Stimulated activated CD8-positive, alpha-beta memory T cell treated with anti-CD3 and anti-CD28 coated beads, Interleukin-4, amount 100 ng/mL, for 24 hours (primary cell): ENCODE data around the gene FLYWCH2.
"Not testable (repeated sequence)": the region's sequence is repeated elsewhere in the genome, so short reads cannot be mapped to it uniquely, and the experiment has no call there.

Experiments used
- DNase-seq: peaks from one replicate; pipeline ENCODE4 v3.0.0-alpha.2; 2020; ENCODE audit warnings: low read depth

FLYWCH2 gene

DNA sequence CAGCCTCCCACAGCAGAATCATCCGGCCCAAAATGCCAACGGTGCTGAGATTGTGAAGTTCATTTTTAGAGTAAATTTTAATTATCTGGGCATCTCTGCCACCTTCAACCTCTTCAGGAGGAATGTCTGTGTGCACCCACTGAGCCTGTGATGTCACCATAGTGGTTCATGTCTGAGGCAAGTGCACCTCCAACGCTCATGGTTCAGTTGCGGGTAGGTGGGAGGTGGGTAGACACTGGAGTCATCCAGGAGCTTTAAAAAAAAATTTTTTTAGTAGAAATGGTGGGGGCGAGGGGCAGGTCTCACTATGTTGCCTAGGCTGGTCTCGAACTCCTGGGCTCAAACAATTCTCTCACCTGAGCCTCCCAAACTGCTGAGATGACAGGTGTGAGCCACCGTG is 30.6 kb downstream of the FLYWCH2 start:
- no peak for DNase-seq

DNA sequence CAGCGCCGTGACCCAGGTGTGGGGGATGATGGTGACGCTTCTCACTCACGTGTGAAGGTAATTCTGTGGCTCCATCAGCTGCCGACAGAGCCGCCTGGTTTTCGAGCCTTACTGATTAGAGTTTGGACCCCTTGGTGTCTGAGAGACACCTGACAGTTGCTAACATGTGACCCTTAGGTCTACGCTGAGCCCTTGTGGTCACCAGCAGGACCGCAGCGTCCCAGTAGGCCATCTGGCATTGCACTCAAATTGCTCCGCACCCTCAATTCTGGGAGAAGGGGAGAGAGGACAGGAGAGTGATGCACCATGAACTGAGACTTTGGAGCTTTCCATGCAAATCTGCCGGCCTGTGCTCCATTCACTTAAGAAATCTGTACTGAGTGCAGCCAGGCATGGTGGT is 31.2 kb downstream of the FLYWCH2 start:
- no peak for DNase-seq

DNA sequence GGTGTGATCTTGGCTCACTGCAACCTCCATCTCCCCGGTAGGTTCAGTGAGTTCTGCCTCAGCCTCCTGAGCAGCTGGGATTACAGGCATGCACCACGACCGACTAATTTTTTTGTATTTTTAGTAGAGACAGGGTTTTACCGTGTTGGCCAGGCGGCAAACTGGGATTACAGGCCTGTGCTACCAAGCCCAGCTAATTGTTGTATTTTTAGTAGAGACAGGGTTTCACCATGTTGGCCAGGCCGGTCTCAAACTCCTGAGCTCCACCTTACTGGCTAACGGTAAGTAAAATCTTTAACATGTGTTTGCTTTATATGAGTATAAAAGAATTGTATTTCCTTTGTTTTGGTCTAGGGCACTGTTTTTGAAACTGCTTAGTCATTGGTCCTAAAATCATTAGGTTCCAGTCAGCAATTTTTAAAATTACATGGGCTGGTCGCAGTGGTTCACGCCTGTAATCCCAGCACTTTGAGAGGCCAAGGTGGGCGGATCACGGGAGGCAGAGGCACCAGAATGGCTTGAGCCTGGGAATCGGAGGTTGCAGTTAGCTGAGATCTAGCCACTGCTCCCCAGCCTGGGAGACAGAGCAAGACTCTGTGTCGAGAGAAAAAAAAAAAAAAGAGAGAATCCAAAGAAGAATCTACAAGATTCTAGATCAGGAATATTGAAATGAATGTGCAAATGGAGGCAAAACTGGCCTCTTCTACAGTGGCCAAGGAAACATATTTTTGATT is 32.3 kb downstream of the FLYWCH2 start:
- no peak for DNase-seq

DNA sequence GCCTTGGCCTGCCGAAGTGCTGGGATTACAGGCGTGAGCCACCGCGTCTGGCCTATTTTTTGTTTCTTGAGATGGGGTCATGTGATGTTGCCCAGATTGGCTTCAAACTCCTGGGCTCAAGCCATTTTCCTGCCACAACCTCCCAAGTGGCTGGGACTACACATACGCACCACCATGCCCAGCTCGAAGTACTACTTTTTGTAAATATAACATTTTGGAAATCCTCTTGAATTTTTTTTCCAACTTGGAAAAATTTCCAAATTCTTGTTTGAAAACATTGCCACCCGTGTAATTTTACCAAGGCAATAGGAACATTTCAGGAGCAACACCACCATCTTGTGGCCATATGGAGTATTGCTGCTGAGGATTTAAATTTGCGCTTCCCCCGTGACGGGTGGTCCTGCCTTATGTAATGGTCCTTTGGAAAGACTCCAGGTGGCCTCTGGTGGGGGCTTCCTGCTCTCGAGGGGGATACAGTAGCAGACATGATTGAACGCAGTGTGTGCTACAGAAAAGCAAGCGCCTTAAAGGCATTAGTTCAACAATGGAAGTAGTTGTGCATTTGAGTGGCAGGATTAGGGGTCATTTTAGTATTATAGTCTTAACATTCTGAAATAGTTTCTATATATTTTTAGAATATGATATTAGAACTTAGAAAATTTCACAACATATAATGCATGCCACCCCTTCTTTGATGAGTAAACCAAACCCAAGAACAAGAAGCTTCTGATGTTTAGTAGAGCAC is 36.7 kb downstream of the FLYWCH2 start:
- DNase-seq = peak; percentile 35

DNA sequence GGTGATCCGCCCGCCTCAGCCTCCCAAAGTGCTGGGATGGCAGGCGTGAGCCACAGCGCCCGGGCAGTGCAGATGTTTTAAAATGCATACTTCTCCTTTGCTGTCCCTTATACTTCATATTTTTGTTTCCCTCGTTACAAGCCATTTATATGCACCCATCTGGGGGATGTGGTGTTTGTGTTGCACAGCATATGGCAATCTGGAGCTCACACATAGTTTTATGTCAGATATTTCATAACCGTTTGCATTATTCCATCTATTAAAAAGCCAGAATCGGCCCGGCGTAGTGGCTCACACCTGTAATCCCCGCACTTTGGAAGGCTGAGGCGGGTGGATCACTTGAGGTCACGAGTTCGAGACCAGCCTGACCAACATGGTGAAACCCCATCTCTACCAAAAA is 40.5 kb downstream of the FLYWCH2 start:
- DNase-seq = no peak

DNA sequence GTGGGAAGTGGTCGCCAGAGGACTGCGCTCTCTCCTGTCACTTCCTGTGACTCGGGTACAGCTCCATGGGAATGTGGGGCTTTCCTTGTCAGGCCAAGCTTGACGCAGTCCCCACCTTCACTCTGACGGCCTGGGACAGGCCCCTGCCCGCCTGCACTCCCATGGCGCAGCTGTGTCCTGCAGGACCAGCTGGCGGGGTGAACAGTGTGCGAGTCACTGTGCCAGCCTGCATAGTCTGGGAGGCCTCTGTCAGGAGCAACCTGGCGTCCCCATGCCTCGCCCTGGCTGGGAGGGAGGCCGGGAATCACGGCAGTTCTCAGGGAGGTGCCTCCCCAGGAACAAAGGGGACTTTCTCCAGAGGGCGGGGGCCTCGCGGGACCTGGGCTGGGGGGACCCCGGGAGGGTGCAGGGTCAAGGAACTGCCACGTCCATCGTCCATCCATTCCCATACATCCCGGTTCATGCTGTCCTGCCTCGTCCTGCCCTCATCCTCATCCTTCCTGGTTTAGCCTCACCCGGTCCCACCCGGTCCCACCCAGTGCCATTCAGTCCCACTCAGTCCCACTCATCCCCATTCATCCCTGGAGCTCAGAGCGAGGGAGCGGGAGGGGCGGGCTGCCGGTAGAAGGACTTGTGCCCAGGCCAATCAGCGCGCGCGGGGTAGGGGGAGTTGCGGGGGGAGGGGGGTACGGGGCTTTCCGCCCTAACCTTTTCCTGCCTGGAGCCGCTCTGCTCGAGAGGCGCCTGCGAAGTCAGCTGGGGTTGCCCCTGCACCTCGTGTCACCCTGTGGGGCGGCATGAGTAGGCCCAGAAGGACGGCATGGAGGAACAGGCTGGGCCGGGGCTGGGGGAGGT is 42.1 kb downstream of the FLYWCH2 start:
- no peak for DNase-seq

DNA sequence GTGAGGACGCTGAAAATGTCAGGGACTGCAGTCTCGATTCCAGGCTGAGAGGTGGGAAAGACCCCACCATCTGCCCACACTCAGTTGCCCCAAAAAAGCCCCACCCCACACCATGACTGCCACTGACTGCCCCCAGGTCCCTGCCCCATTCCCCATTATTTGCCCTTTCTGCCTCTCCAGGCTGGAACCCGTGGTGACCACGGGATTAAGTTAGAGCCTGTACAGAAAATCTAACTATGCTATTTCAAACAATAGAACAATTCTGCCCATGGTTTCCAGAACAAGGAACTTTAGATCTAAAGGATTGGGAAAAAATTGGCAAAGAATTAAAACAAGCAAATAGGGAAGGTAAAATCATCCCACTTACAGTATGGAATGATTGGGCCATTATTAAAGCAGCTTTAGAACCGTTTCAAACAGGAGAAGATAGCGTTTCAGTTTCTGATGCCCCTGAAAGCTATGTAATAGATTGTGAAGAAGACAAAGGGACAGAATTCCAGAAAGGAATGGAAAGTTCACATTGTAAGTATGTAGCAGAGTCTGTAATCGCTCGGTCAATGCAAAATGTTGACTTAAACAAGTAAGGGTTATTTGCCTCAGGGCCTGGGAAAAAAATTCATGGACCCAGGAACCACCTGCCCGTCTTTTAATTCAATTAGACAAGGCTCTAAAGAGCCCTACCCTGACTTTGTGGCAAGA is 43.1 kb downstream of the FLYWCH2 start:
- DNase-seq = no peak

DNA sequence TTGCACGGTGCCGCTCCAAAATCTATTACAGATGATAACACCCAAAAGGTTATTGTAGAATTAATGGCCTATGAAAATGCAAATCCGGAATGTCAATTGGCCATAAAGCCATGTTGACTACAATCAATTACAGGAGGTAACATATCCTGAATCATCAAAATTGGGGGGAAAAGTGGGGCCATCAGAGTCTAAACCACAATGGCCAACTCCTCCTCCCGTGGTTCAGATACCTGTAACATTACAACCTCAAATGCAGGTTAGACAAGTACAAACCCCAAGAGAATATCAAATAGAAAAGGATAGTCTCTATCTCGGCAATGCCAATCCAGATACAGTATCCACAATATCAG is 43.6 kb downstream of the FLYWCH2 start:
- no peak for DNase-seq

DNA sequence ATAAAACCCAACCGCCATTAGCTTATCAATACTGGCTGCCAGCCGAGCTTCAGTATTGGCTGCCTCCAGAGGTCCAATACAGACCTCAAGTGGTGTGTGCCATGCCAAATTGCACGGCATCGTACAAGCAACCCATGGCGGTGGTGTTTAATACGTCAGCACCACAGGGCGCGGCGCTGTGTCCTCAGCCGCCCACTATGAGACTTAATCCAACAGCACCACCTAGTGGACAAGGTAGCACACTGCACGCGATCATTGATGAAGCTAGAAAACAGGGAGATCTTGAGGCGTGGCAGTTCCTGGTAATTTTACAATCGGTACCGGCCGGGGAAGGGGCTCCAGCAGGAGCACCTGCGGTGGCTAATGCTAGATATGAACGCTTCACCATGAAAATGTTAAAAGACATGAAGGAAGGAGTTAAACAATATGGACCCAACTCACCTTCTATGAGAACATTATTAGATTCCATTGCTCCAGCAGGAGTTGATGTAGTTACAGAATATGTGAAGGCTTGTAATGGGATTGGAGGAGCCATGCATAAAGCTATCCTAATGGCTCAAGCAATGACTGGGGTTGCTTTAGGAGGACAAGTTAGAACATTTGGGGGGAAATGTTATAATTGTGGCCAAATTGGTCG is 44.1 kb downstream of the FLYWCH2 start:
- peak; percentile 75 for DNase-seq

DNA sequence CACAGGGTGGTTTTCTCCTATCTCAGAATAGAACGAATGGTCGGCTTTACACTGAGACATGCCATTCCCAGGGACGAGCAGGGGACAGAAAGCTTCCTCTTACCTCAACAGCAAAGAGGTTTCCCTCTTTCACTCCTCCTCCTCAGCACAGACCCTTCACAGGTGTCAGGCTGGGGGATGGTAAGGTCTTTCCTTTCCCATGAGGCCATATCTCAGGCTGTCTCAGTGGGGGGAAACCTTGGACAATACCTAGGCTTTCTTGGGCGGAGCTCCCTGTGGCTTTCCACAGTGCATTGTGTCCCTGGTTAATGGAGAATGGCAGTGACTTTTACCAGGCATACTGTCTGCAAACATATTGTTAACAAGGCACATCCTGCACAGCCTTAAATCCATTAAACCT is 45.1 kb downstream of the FLYWCH2 start:
- not testable (repeated sequence) for DNase-seq

DNA sequence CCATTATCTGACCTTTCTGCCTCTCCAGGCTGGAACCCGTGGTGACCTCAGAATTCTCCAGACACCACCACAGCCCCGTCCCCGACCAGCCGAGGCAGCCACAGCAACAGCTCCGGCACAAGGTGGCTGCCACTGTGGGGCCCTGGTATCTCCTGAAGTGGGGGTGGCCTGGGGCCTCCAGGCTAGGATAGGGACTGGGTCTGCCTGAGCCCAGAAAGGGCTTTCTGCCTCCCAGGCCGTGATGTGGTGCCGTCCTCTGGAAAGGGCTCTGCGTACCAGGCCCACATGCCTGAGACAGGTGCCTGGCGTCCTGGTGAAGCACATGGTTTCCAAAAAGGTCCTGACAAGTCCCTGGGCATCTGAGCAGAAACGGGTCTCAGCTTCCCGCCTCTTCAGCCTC is 45.8 kb downstream of the FLYWCH2 start:
- no peak for DNase-seq

DNA sequence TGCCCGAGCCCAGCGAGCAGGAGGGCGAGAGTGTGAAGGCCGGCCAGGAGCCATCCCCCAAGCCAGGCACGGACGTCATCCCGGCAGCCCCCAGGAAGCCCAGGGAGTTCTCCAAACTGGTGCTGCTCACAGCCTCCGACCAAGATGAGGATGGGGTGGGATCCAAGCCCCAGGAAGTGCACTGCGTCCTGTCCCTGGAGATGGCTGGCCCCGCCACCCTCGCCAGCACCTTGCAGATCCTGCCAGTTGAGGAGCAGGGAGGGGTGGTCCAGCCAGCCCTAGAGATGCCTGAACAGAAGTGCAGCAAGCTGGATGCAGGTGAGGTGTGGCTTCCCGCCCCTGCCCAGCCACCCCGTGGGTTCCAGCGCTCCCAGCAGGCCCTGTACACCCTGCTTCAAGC is 46.7 kb downstream of the FLYWCH2 start:
- DNase-seq = no peak

DNA sequence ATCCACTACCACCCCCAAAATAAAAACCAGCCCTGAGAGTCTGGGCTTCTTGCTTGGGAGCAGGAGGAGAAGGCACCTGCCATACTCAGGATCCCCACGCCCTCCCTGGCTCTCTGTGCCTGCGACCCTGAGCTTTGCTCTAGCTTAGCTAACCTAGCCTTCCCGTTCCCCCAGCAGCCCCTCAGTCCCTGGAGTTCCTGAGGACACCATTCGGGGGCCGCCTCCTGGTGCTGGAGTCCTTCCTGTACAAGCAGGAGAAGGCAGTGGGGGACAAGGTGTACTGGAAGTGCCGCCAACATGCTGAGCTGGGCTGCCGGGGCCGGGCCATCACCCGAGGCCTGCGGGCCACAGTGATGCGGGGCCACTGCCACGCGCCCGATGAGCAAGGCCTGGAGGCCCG is 47.2 kb downstream of the FLYWCH2 start:
- DNase-seq = no peak

DNA sequence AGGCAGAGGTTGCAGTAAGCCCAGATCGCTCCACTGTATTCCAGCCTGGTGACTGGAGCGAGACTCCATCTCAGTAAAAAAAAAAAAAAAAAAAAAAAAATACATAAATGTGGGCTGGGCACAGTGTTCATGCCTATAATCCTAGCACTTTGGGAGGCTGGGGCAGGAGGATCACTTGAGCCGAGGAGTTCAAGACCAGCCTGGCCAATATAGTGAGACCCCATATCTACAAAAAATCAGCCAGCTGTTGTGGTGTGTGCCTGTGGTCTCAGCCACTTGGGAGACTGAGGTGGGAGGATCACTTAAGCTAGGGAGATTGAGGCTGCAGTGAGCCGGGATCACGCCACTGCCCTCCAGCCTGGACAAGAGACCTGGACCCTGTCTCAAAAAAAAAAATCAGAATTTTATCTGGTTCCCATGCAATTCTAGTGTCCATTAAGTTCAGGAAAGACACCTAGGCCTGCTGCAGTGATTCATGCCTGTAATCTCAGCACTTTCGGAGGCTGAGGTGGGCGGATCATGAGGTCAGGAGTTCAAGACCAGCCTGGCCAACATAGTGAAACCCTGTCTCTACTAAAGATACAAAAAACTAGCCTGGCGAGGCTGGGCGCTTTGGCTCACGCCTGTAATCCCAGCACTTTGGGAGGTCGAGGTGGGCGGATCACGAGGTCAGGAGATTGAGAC is 48.4 kb downstream of the FLYWCH2 start:
- DNase-seq = not testable (repeated sequence)

DNA sequence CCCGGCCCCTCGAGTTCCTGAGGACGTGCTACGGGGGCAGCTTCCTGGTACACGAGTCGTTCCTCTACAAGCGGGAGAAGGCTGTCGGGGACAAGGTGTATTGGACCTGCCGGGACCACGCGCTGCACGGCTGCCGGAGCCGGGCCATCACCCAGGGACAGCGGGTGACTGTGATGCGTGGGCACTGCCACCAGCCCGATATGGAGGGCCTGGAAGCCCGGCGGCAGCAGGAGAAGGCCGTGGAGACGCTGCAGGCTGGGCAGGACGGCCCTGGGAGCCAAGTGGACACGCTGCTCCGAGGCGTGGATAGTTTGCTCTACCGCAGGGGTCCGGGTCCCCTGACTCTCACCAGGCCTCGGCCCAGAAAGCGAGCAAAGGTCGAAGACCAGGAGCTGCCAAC is 50.1 kb downstream of the FLYWCH2 start:
- no peak for DNase-seq

DNA sequence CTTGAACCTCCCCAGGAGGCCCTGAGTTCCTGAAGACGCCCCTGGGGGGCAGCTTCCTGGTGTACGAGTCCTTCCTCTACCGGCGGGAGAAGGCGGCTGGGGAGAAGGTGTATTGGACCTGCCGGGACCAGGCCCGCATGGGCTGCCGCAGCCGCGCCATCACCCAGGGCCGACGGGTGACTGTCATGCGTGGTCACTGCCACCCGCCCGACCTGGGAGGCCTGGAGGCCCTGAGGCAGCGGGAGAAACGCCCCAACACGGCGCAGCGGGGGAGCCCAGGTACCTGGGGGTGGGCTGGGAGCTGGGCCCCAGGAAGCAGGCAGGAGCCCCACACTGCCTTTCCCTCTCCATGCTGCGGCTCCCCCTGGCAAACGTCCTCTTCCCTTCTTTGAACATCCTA is 50.7 kb downstream of the FLYWCH2 start:
- no peak for DNase-seq

DNA sequence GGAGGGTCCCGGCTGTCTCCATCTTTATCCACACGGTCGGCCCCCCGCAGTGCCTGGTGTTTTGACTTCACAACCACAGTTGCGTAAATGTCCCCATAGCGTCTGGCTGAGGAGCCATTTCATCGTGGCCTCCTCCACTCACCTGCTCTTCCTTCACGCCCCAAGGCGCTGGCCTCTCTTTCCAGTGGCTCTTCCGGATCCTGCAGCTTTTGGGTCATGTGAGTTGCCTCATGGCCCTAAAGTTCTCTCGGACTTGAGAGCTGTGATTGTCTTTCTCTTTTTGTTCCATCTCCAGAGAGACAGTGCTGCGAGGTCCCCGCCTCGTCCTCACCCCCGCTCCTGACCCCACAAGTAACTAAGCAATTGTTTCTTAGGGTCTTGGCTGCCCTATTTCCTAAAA is 51.4 kb downstream of the FLYWCH2 start:
- DNase-seq = no peak

DNA sequence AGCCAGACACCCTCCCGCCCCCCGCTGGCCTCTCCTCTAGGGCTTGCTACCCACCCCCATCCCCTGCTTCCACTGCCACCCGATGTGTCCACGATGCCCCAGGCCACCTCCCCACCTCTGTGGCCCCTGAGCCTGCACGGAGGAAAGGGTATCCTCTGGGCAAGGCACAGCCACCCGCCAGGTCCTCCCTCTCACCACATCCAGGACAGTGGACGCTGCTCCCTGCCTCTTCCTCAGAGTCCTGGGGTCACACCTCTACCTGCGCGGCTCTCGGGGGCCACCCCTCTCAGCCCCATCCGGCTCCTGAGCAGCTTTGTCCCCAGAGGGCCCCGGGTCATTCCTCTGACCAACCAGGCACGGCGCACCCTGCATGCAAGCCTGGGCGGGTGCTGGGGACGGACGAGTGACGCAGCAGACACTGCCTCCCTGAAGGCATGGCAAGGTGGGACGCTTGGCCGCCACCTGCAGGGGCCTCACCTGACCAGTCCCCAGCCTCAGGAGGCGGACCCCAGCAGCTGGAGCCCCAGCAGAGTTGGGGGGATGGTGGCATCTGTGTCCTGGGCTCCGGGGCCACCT is 53.5 kb downstream of the FLYWCH2 start:
- no peak for DNase-seq

DNA sequence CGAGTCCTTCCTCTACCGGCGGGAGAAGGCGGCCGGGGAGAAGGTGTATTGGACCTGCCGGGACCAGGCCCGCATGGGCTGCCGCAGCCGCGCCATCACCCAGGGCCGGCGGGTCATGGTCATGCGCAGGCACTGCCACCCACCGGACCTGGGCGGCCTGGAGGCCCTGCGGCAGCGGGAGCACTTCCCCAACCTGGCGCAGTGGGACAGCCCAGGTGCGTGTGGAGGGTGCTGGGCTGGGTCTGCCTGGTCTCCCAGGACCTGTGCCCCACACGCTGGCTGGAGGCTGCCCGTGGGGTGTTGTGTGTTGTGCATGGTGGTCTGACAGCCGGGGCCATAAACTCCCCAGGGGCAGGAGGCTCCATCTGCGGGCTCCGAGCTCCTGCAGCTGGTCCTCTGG is 54.2 kb downstream of the FLYWCH2 start:
- DNase-seq = no peak

DNA sequence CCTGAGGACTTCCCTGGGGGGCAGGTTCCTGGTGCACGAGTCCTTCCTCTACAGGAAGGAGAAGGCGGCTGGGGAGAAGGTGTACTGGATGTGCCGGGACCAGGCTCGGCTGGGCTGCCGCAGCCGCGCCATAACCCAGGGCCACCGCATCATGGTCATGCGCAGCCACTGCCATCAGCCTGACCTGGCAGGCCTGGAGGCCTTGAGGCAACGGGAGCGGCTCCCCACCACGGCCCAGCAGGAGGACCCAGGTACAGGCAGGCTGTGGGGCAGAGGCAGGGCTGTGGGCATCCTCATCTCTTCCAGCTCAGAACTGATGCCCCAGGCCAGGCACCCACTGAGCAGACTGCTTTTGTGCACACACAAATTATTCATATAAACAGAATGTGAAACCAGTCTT is 55.2 kb downstream of the FLYWCH2 start:
- no peak for DNase-seq

DNA sequence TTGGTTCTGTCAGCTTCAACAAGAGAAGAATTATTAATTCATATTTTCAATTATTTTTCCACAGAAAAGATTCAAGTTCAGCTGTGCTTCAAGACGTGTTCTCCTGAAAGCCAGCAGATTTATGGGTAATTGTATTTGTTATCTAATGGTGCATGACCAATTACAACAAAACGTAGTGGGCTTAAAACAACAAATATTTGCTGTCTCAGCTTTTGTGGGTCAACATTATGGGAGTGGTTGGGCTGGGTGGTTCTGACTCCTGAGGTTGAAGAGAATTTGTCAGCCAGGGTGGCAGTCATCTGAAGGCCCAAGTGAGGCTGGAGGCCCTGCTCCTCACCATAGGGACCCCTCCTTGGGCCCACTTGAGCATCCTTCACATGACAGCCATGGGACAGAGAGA is 57.0 kb downstream of the FLYWCH2 start:
- no peak for DNase-seq
